Measurements from ENCODE around the gene CMTM1.

DNA sequence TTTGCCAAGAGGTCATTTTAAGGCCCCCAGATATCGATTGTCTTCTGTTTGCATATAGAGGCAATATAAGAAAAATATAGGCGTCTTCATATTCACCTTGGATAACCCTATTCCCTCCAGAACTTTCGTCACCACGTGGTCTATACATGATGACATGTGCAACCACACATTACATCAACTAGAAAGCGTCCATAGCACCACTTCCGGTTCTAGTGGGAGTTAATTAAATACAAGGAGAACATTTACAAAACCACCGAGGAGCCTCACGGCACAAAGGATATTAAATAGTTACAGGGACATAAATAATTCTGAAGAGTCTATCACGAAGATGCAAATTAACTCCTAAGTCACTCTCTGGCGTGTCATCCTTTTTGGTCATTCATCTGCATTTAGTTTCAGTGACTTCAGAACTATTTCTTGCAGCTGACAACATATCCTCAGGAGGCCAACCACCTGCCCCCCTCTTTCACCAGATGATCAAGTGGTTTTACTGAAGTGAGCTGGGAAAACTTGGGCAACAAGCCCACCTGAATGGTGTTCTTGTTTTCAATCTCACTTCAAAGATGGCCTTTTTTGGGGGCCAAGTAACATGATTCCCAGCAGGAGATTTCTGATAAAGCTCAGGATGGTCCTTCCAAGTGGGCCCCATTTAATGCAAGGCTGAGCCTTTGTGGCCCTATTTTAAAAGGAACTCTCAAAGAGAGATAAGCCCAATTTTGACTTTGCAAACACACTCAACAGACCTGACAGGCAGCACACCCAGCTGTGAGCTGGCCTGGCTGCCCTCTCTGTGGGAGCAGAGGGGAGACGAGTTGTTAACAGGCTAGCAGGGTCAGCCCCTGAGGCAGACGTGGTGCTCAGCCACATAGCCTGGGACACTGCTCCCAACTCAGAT, 53.5 kb downstream of the CMTM1 start:
- TF ChIP-seq CTCF (optimal IDR thresholded peaks at IDR 0.05 in 1 of 3, IDR thresholded peaks at IDR 0.05 in 1 of 3, conservative IDR thresholded peaks at IDR 0.05 in 1 of 3; ENCODE audit: extremely low read depth in 1 of 3, insufficient read depth in 2 of 3, low read length in 3 of 3) (no peak), EZH2 (IDR thresholded peaks at IDR 0.05; ENCODE audit: low read length) (no peak)
